Tibial nerve (tissue), 3 donors: Measurements from ENCODE around the gene PLCB3.

ENCODE experiments used
- POLR2A ChIP-seq, 2 donors: fragments of 450-650 bp; IDR thresholded peaks; one replicate each; pipeline ENCODE4 v1.6.1; 2017; ENCODE audit warnings: antibody characterized with exemption in 2 of 2, mild to moderate bottlenecking in 2 of 2, moderate library complexity in 2 of 2
- TF ChIP-seq, protein P1 (sequence below), 5 experiments: fragments of 200-600 bp in 3 of 5; fragments of 450-650 bp in 2 of 5; sonication (generic) in 3 of 5; IDR thresholded peaks; one replicate each; pipeline ENCODE4 v1.5.1; 2016 to 2019; ENCODE audit warnings: antibody characterized with exemption in 5 of 5, mild to moderate bottlenecking in 3 of 5, moderate library complexity in 2 of 5

- TF ChIP-seq, protein P1, sequence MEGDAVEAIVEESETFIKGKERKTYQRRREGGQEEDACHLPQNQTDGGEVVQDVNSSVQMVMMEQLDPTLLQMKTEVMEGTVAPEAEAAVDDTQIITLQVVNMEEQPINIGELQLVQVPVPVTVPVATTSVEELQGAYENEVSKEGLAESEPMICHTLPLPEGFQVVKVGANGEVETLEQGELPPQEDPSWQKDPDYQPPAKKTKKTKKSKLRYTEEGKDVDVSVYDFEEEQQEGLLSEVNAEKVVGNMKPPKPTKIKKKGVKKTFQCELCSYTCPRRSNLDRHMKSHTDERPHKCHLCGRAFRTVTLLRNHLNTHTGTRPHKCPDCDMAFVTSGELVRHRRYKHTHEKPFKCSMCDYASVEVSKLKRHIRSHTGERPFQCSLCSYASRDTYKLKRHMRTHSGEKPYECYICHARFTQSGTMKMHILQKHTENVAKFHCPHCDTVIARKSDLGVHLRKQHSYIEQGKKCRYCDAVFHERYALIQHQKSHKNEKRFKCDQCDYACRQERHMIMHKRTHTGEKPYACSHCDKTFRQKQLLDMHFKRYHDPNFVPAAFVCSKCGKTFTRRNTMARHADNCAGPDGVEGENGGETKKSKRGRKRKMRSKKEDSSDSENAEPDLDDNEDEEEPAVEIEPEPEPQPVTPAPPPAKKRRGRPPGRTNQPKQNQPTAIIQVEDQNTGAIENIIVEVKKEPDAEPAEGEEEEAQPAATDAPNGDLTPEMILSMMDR (IDR thresholded peaks at IDR 0.05), result no peak
- no peak for TF ChIP-seq POLR2A (IDR thresholded peaks at IDR 0.05)
Measured at GRCh38 chr11:64278576-64279190, 27.4 kb downstream of the PLCB3 start.
